A549 (cell line): ENCODE results near the gene ZNF705A. TPM values are rescaled to one million over a fixed set of nuclear protein-coding genes. Genes with fewer than 3 reads are reported as not detected.

Experiments used
- ATAC-seq, 2 experiments: fragments of 200-7000 bp in 1 of 2; fragments of >200 bp in 1 of 2; cut with Nextera tagmentation in 1 of 2; cut with Tn5 transposase in 1 of 2; 3 replicates each; pipeline versions ENCODE4 v1.8.0 to v1.9.1; 2018 to 2020; ENCODE audit warnings: mild to moderate bottlenecking in 1 of 2, moderate library complexity in 1 of 2
- CTCF ChIA-PET: fragments of 300-600 bp; sonication (Branson Sonifier 250); formaldehyde crosslinking; extraction: SDS; loops from one replicate; lab custom pipeline; 2021; ENCODE audit warnings: antibody characterized with exemption, inconsistent platforms; lab: Yijun Ruan, JAX
- POLR2A ChIA-PET: fragments of 350-600 bp; formaldehyde crosslinking; extraction: SDS; loops from one replicate; lab custom pipeline; 2021; ENCODE audit warnings: antibody characterized with exemption, inconsistent platforms; lab: Yijun Ruan, JAX
- DNase-seq, 2 experiments: peaks; one replicate each; pipeline versions ENCODE4 v3.0.0 to v3.0.0-alpha.2; 2011 to 2016; ENCODE audit warnings: low read depth in 1 of 2, low spot score in 1 of 2
- FAIRE-seq: peaks from 2 replicates; lab custom pipeline; 2011; peaks lifted over from hg19 to GRCh38; lab: Jason Lieb, UNC
- H3K27ac ChIP-seq, 2 experiments: fragments of >200 bp; sonication (Bioruptor Twin); formaldehyde crosslinking; 3 replicates each; pipeline ENCODE4 v1.5.1; 2016 to 2017
- H3K4me1 ChIP-seq: fragments of >200 bp; sonication (Bioruptor Twin); formaldehyde crosslinking; 3 replicates; pipeline ENCODE4 v1.6.1; 2016
- H3K4me2 ChIP-seq: fragments of >200 bp; sonication (Bioruptor Twin); formaldehyde crosslinking; 3 replicates; pipeline ENCODE4 v1.6.1; 2016
- H3K4me3 ChIP-seq: fragments of >200 bp; sonication (Bioruptor Twin); formaldehyde crosslinking; 3 replicates; pipeline ENCODE4 v1.5.1; 2016
- H3K9me3 ChIP-seq: fragments of >200 bp; sonication (Bioruptor Twin); formaldehyde crosslinking; 3 replicates; pipeline ENCODE4 v1.6.1; 2016
- BCL3 ChIP-seq: fragments of >200 bp; sonication (Bioruptor Twin); formaldehyde crosslinking; IDR thresholded peaks from 3 replicates; pipeline ENCODE4 v1.6.1; 2016
- CBX2 ChIP-seq: fragments of 200-600 bp; sonication (generic); IDR thresholded peaks from 2 replicates; pipeline ENCODE4 v1.6.1; 2016; ENCODE audit warnings: low read depth, mild to moderate bottlenecking, borderline replicate concordance
- CBX8 ChIP-seq: fragments of 200-600 bp; sonication (generic); IDR thresholded peaks from 2 replicates; pipeline ENCODE4 v1.6.1; 2016
- CEBPB ChIP-seq, 2 experiments: fragments of >200 bp in 1 of 2; sonication (Bioruptor Twin) in 1 of 2; formaldehyde crosslinking in 1 of 2; IDR thresholded peaks; 2 replicates each; pipeline ENCODE4 v1.6.1; 2012 to 2016
- CHD4 ChIP-seq: fragments of 200-600 bp; sonication (generic); IDR thresholded peaks from 2 replicates; pipeline ENCODE4 v1.6.1; 2016; ENCODE audit warnings: antibody characterized with exemption, mild to moderate bottlenecking, borderline replicate concordance
- E2F6 ChIP-seq: IDR thresholded peaks from 2 replicates; pipeline ENCODE4 v1.6.1; 2012; ENCODE audit warnings: low read depth, borderline replicate concordance
- EHMT2 ChIP-seq: fragments of 200-600 bp; sonication (generic); IDR thresholded peaks from 2 replicates; pipeline ENCODE4 v1.6.1; 2016; ENCODE audit warnings: antibody characterized with exemption, low read depth, mild to moderate bottlenecking, moderate library complexity
- ELK1 ChIP-seq: fragments of 150-350 bp; IDR thresholded peaks from 2 replicates; pipeline ENCODE4 v1.6.1; 2014; ENCODE audit warnings: low read depth, mild to moderate bottlenecking, low read length
- EP300 ChIP-seq, 2 experiments: fragments of >200 bp; sonication (Bioruptor Twin); formaldehyde crosslinking; IDR thresholded peaks; 2 replicates in 1 of 2; 3 replicates in 1 of 2; pipeline ENCODE4 v1.6.1; 2016 to 2017
- ESRRA ChIP-seq: fragments of 150-350 bp; IDR thresholded peaks from 2 replicates; pipeline ENCODE4 v1.6.1; 2014; ENCODE audit warnings: mild to moderate bottlenecking, low read length, borderline replicate concordance
- FOXS1 ChIP-seq: fragments of 250-450 bp; sonication (Bioruptor Pico); IDR thresholded peaks from 2 replicates; pipeline ENCODE4 v1.5.0; 2020; ENCODE audit warnings: mild to moderate bottlenecking, moderate library complexity
- GATA3 ChIP-seq: IDR thresholded peaks from 2 replicates; pipeline ENCODE4 v1.6.1; 2012; ENCODE audit warnings: borderline replicate concordance
- HDAC2 ChIP-seq: fragments of 200-600 bp; sonication (generic); IDR thresholded peaks from 2 replicates; pipeline ENCODE4 v1.6.1; 2016
- HEYL ChIP-seq: fragments of 250-450 bp; sonication (Bioruptor Pico); IDR thresholded peaks from 2 replicates; pipeline ENCODE4 v1.8.0; 2021; ENCODE audit warnings: mild to moderate bottlenecking, moderate library complexity
- HMGXB4 ChIP-seq: fragments of 250-450 bp; sonication (Bioruptor Pico); IDR thresholded peaks from 2 replicates; pipeline ENCODE4 v1.5.0; 2021; ENCODE audit warnings: mild to moderate bottlenecking, moderate library complexity, borderline replicate concordance
- HOXA7 ChIP-seq: fragments of 250-450 bp; sonication (Bioruptor Pico); IDR thresholded peaks from 2 replicates; pipeline ENCODE4 v1.5.0; 2020; ENCODE audit warnings: mild to moderate bottlenecking, moderate library complexity
- JUN ChIP-seq, 2 experiments: fragments of >200 bp; sonication (Bioruptor Twin); formaldehyde crosslinking; IDR thresholded peaks; 2 replicates in 1 of 2; 3 replicates in 1 of 2; pipeline ENCODE4 v1.6.1; 2016 to 2017
- JUNB ChIP-seq: fragments of >200 bp; sonication (Bioruptor Twin); formaldehyde crosslinking; IDR thresholded peaks from 2 replicates; pipeline ENCODE4 v1.6.1; 2016
- KDM5A ChIP-seq: fragments of 200-600 bp; sonication (generic); IDR thresholded peaks from 2 replicates; pipeline ENCODE4 v1.6.1; 2016; ENCODE audit warnings: antibody characterized with exemption, mild to moderate bottlenecking
- MAX ChIP-seq: IDR thresholded peaks from 2 replicates; pipeline ENCODE4 v1.6.1; 2012
- MAZ ChIP-seq: fragments of 150-350 bp; IDR thresholded peaks from 2 replicates; pipeline ENCODE4 v1.6.1; 2014; ENCODE audit warnings: antibody characterized with exemption, low read depth, low read length, borderline replicate concordance
- NFE2L2 ChIP-seq: fragments of 150-350 bp; conservative IDR thresholded peaks from 2 replicates; pipeline ENCODE4 v1.6.1; 2014; ENCODE audit warnings: low read length
- NR3C1 ChIP-seq: fragments of >200 bp; sonication (Bioruptor Twin); formaldehyde crosslinking; IDR thresholded peaks from 3 replicates; pipeline ENCODE4 v1.6.1; 2017
- POLR2AphosphoS2 ChIP-seq: conservative IDR thresholded peaks from 2 replicates; pipeline ENCODE4 v1.6.1; 2012; ENCODE audit warnings: low read length, improper control_type of control experiment, inconsistent platforms
- RAD21 ChIP-seq, 2 experiments: fragments of >200 bp in 1 of 2; sonication (Bioruptor Twin) in 1 of 2; formaldehyde crosslinking in 1 of 2; IDR thresholded peaks in 1 of 2; conservative IDR thresholded peaks in 1 of 2; 2 replicates in 1 of 2; 3 replicates in 1 of 2; pipeline ENCODE4 v1.6.1; 2012 to 2018; ENCODE audit warnings: inconsistent platforms in 1 of 2
- RARB ChIP-seq: fragments of 250-450 bp; sonication (Bioruptor Pico); IDR thresholded peaks from 2 replicates; pipeline ENCODE4 v1.8.0; 2021; ENCODE audit warnings: mild to moderate bottlenecking, moderate library complexity
- RFX5 ChIP-seq: fragments of 450-650 bp; IDR thresholded peaks from 2 replicates; pipeline ENCODE4 v1.7.1; 2014; ENCODE audit warnings: antibody characterized with exemption, mild to moderate bottlenecking, moderate library complexity
- TP53 ChIP-seq: fragments of 250-450 bp; sonication (Bioruptor Pico); IDR thresholded peaks from 2 replicates; pipeline ENCODE4 v1.5.0; 2021; ENCODE audit warnings: mild to moderate bottlenecking, moderate library complexity
- ZFP36 ChIP-seq: fragments of 450-650 bp; IDR thresholded peaks from 2 replicates; pipeline ENCODE4 v1.6.1; 2014; ENCODE audit warnings: borderline replicate concordance; ENCODE audit not compliant: partially characterized antibody
- WGBS: methylation state at CpG from one replicate; pipeline ENCODE4 v1.1.6; 2017; ENCODE audit errors: missing lambda C conversion rate; 5-methylcytosine and 5-hydroxymethylcytosine counted together
- polyA plus RNA-seq, 4 experiments: library from polyadenylated mRNA; depleted of rRNA in 3 of 4; stranded (reverse); fragments of >200 nt; fragmentation: RNase III in 1 of 4; extraction: RNeasy Plus Mini Kit Qiagen cat#74134 plus additional on column Dnase treatment in 1 of 4; gene quantifications; 2 replicates in 3 of 4; 3 replicates in 1 of 4; pipeline ENCODE4 v1.2.3, GENCODE V29; 2011 to 2017

ZNF705A gene
- polyA plus RNA-seq, 2 of the 4 experiments (the other 2 are of a cell fraction), result not detected

- FAIRE-seq (no peak), DNase-seq (no peak), ATAC-seq (no peak)
- POLR2A ChIA-PET, result no interaction called here
- CTCF ChIA-PET, result no interaction called here
- Histone ChIP-seq H3K4me3 (no peak overlapping the region), H3K4me2 (no peak overlapping the region), H3K9me3 (no peaks in the 10 kb centered on the region), H3K27ac (no peak overlapping the region), H3K4me1 (no peaks in the 10 kb centered on the region)
- 68% methylated on average over 4 of the region's 4 CpGs for WGBS
- TF ChIP-seq GATA3 (no peak), CHD4 (no peak), MAZ (no peak), HDAC2 (no peak), CEBPB (IDR thresholded peaks at IDR 0.05) (no peak), EHMT2 (no peak), HOXA7 (CRISPR knock-in tag) (no peak)
These were observed 10.4 kb upstream of the ZNF705A start for GRCh38 chr12:8146442-8146771.

- ATAC-seq, result no peak
- Histone ChIP-seq H3K4me3 (no peak overlapping the region), H3K9me3 (peaks cover 4% of the 10 kb centered on the region; the same call in 1 of the 3 replicates), H3K27ac (no peak overlapping the region), H3K4me1 (peaks cover 38% of the 10 kb centered on the region), H3K4me2 (no peak overlapping the region)
- FAIRE-seq, result no peak
- TF ChIP-seq MAZ, result no peak
- no peak for TF ChIP-seq E2F6
- TF ChIP-seq BCL3, result no peak
- TF ChIP-seq CBX8, result no peak
- TF ChIP-seq RARB (CRISPR knock-in tag), result no peak
- TF ChIP-seq HMGXB4 (CRISPR knock-in tag), result no peak
- no peak for TF ChIP-seq RAD21 (conservative IDR thresholded peaks at IDR 0.05 in 1 of 2, IDR thresholded peaks at IDR 0.05 in 1 of 2)
- no peak for TF ChIP-seq TP53 (CRISPR knock-in tag)
- TF ChIP-seq KDM5A, result no peak
- TF ChIP-seq JUN (IDR thresholded peaks at IDR 0.05), result no peak
- POLR2A ChIA-PET, result no interaction called here
- DNase-seq, result no peak
- CTCF ChIA-PET, result interaction anchor here (1.0 to 1.2 kb wide), 2 partner anchors 41 to 83 kb away, joined by 3 to 5 read pairs; no protein-coding TSS in a partner anchor
These were observed 2.3 kb upstream of the ZNF705A start for GRCh38 chr12:8154526-8154925.

- Histone ChIP-seq H3K27ac (peak overlapping the region; percentile 47 to 75), H3K4me3 (no peak overlapping the region), H3K4me2 (peak overlapping the region; percentile 46), H3K4me1 (peaks cover 38% of the 10 kb centered on the region), H3K9me3 (peaks cover 4% of the 10 kb centered on the region; the same call in 1 of the 3 replicates)
- no peak for TF ChIP-seq GATA3
- no peak for TF ChIP-seq CBX2
- TF ChIP-seq JUN (IDR thresholded peaks at IDR 0.05), result no peak
- no peak for TF ChIP-seq BCL3
- TF ChIP-seq RARB (CRISPR knock-in tag), result no peak
- TF ChIP-seq ESRRA, result no peak
- TF ChIP-seq JUNB, result no peak
- no peak for TF ChIP-seq NR3C1
- TF ChIP-seq RAD21 (conservative IDR thresholded peaks at IDR 0.05 in 1 of 2, IDR thresholded peaks at IDR 0.05 in 1 of 2), result no peak
- no peak for TF ChIP-seq ZFP36
- no peak for TF ChIP-seq FOXS1 (CRISPR knock-in tag)
- no peak for TF ChIP-seq EP300 (IDR thresholded peaks at IDR 0.05)
- TF ChIP-seq HEYL (CRISPR knock-in tag), result no peak
- TF ChIP-seq MAZ, result no peak
- TF ChIP-seq RFX5, result no peak
- no peak for TF ChIP-seq ELK1
- TF ChIP-seq POLR2AphosphoS2, result no peak
- TF ChIP-seq MAX, result no peak
- no peak for TF ChIP-seq NFE2L2
- peak in 1 of 2 experiments; percentile 36; a peak in 2 of 6 replicates for ATAC-seq
- CTCF ChIA-PET, result no interaction called here
- WGBS, result 75% methylated on average over 2 of the region's 2 CpGs
- POLR2A ChIA-PET, result no interaction called here
- no peak for DNase-seq
- no peak for FAIRE-seq
These were observed 399 bp upstream of the ZNF705A start for GRCh38 chr12:8156416-8156815.
